ENCODE results near the gene MS4A14. TPM values are rescaled to one million over a fixed set of nuclear protein-coding genes. Genes with fewer than 3 reads are reported as not detected.
A peak's percentile ranks its signal among the peaks of the same experiment; 100 is the strongest.
"Not testable (repeated sequence)": the region's sequence is repeated elsewhere in the genome, so short reads cannot be mapped to it uniquely, and the experiment has no call there.

The MS4A14 gene
- total and polyA plus RNA-seq, 2 experiments from 2014 or later = not detected

- 2 to 3% methylated on average over 2 of the region's 2 CpGs for WGBS, 2 experiments (ENCODE audit: low coverage in 1 of 2, low lambda C conversion rate in 2 of 2, missing lambda C conversion rate in 2 of 2)
These were observed 38.5 kb upstream of the MS4A14 start for GRCh38 chr11:60357771-60358170.

GRCh38 chr11:60360621-60361020 lies 35.6 kb upstream of the MS4A14 start:
- no peak for TF ChIP-seq EZH2phosphoT487 (IDR thresholded peaks at IDR 0.05; ENCODE audit: insufficient read depth, low read depth)
- TF ChIP-seq EZH2 (IDR thresholded peaks at IDR 0.05; ENCODE audit: insufficient read depth, poor library complexity, severe bottlenecking) = no peak
- no peaks in the 10 kb centered on the region for H3K4me1 ChIP-seq (ENCODE audit: insufficient read depth)
- no peak overlapping the region for H3K27ac ChIP-seq
- H3K27me3 ChIP-seq (replicated peaks; ENCODE audit: insufficient read depth) = no peaks in the 10 kb centered on the region
- H3K9me3 ChIP-seq (ENCODE audit: low read depth) = no peaks in the 10 kb centered on the region
- in situ Hi-C loops (cut with MboI) = loop anchor here (10.0 kb wide), 1 partner anchor 254 kb away; no protein-coding TSS in a partner anchor
- no peak overlapping the region for H3K9ac ChIP-seq
- H4K20me1 ChIP-seq (ENCODE audit: insufficient read depth) = no peaks in the 10 kb centered on the region
- no peak overlapping the region for H3K4me3 ChIP-seq
- no peak overlapping the region for H3K4me2 ChIP-seq (ENCODE audit: unreplicated experiment)
- no peak for DNase-seq
- 32 to 41% methylated on average over 4 of the region's 4 CpGs for WGBS, 2 experiments (ENCODE audit: low coverage in 1 of 2, low lambda C conversion rate in 2 of 2, missing lambda C conversion rate in 2 of 2)
- no peaks in the 10 kb centered on the region for H3K36me3 ChIP-seq (ENCODE audit: low read depth)
- no peak overlapping the region for H2AFZ ChIP-seq
- no peaks in the 10 kb centered on the region for H3F3A ChIP-seq (ENCODE audit: insufficient read depth)
- H3K79me2 ChIP-seq (ENCODE audit: insufficient read depth) = no peaks in the 10 kb centered on the region
- no peaks in the 10 kb centered on the region for H3K9me2 ChIP-seq (ENCODE audit: insufficient read depth)

More at GRCh38 chr11:60357771-60358170, 38.5 kb upstream of the MS4A14 start:
- in situ Hi-C loops (cut with MboI) = no loop called here
- Histone ChIP-seq H3K4me3 (no peak overlapping the region), H3K9ac (no peak overlapping the region), H3K4me1 (ENCODE audit: insufficient read depth) (no peaks in the 10 kb centered on the region), H3K9me2 (ENCODE audit: insufficient read depth) (no peaks in the 10 kb centered on the region), H4K20me1 (ENCODE audit: insufficient read depth) (no peaks in the 10 kb centered on the region), H3K9me3 (ENCODE audit: low read depth) (no peaks in the 10 kb centered on the region), H3K79me2 (ENCODE audit: insufficient read depth) (no peaks in the 10 kb centered on the region), H3K4me2 (ENCODE audit: unreplicated experiment) (no peak overlapping the region), H2AFZ (no peak overlapping the region), H3K27me3 (replicated peaks; ENCODE audit: insufficient read depth) (no peaks in the 10 kb centered on the region), H3K36me3 (ENCODE audit: low read depth) (no peaks in the 10 kb centered on the region), H3K27ac (no peak overlapping the region), H3F3A (ENCODE audit: insufficient read depth) (no peaks in the 10 kb centered on the region)
- DNase-seq = no peak
- TF ChIP-seq EZH2 (IDR thresholded peaks at IDR 0.05; ENCODE audit: insufficient read depth, poor library complexity, severe bottlenecking) (no peak), EZH2phosphoT487 (IDR thresholded peaks at IDR 0.05; ENCODE audit: insufficient read depth, low read depth) (no peak)

GRCh38 chr11:60362241-60362640 lies 34.0 kb upstream of the MS4A14 start:
- Histone ChIP-seq H2AFZ (no peak overlapping the region), H3K9me2 (ENCODE audit: insufficient read depth) (no peaks in the 10 kb centered on the region), H3K9me3 (ENCODE audit: low read depth) (no peaks in the 10 kb centered on the region), H4K20me1 (ENCODE audit: insufficient read depth) (no peaks in the 10 kb centered on the region), H3K4me3 (no peak overlapping the region), H3K27me3 (replicated peaks; ENCODE audit: insufficient read depth) (no peaks in the 10 kb centered on the region), H3K4me1 (ENCODE audit: insufficient read depth) (no peaks in the 10 kb centered on the region), H3K27ac (no peak overlapping the region), H3K9ac (no peak overlapping the region), H3K36me3 (ENCODE audit: low read depth) (no peaks in the 10 kb centered on the region), H3F3A (ENCODE audit: insufficient read depth) (no peaks in the 10 kb centered on the region), H3K4me2 (ENCODE audit: unreplicated experiment) (no peak overlapping the region), H3K79me2 (ENCODE audit: insufficient read depth) (no peaks in the 10 kb centered on the region)
- DNase-seq = no peak
- in situ Hi-C loops (cut with MboI) = loop anchor here (10.0 kb wide), 1 partner anchor 253 kb away; no protein-coding TSS in a partner anchor
- TF ChIP-seq EZH2phosphoT487 (IDR thresholded peaks at IDR 0.05; ENCODE audit: insufficient read depth, low read depth) = no peak
- TF ChIP-seq EZH2 (IDR thresholded peaks at IDR 0.05; ENCODE audit: insufficient read depth, poor library complexity, severe bottlenecking) = no peak
- 0 to 4% methylated on average over 1 of the region's 1 CpG for WGBS, 2 experiments (ENCODE audit: low coverage in 1 of 2, low lambda C conversion rate in 2 of 2, missing lambda C conversion rate in 2 of 2)

DNA sequence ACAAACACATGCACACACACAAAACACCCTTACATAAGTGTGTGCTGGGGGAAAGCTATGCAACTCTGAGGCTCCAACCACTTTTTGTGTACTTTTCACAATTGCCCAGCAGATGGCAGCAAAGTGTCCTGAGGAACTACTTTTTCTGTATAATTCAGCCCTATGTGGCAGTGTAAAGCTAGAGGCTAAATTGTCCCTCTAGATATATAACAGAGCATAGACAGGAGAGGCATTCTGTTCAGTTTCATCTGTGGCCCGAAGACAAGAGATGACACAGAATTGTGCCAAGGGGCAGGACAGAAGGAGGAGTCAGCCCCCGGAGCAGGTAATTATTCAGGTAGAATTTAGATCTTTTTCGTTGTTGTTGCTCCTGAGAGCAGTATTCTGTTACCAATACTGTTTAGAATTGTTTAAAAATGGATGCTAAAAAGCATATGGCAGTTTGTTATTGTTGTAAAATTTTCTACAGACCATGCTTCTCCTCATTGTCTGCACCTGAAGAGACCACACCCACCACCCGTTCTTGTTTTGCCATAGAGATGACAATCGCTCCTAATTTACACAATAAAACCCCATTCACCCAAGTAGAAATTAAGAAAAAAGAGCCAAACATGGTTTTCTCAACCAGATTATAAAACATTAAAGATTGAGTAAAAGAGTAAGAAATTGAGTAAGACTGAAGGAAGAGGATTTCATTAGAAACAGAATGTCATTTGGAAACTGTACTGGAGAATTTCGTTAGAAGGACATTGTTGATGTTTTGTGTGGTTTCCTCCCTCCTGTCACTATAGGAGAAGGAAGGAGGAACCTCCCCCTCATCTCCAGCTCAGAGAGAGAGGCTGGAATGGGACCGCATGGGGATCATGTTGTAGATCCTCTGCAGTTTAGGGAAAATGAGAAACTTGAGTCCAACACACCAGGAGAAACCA lies 32.5 kb upstream of the MS4A14 start:
- Histone ChIP-seq H3K9ac (no peak overlapping the region), H3K4me1 (ENCODE audit: insufficient read depth) (no peaks in the 10 kb centered on the region), H3K9me3 (ENCODE audit: low read depth) (no peaks in the 10 kb centered on the region), H3K79me2 (ENCODE audit: insufficient read depth) (no peaks in the 10 kb centered on the region), H3K4me3 (no peak overlapping the region), H4K20me1 (ENCODE audit: insufficient read depth) (no peaks in the 10 kb centered on the region), H3K9me2 (ENCODE audit: insufficient read depth) (no peaks in the 10 kb centered on the region), H2AFZ (no peak overlapping the region), H3K27me3 (replicated peaks; ENCODE audit: insufficient read depth) (no peaks in the 10 kb centered on the region), H3K4me2 (ENCODE audit: unreplicated experiment) (no peak overlapping the region), H3K27ac (no peak overlapping the region), H3F3A (ENCODE audit: insufficient read depth) (no peaks in the 10 kb centered on the region), H3K36me3 (ENCODE audit: low read depth) (no peaks in the 10 kb centered on the region)
- in situ Hi-C loops (cut with MboI) = loop anchor here (10.0 kb wide), 1 partner anchor 251 kb away; no protein-coding TSS in a partner anchor
- TF ChIP-seq EZH2phosphoT487 (IDR thresholded peaks at IDR 0.05; ENCODE audit: insufficient read depth, low read depth) (no peak), EZH2 (IDR thresholded peaks at IDR 0.05; ENCODE audit: insufficient read depth, poor library complexity, severe bottlenecking) (no peak)
- DNase-seq = peak; percentile 62
- 47 to 56% methylated on average over 7 of the region's 7 CpGs for WGBS, 2 experiments (ENCODE audit: low coverage in 1 of 2, low lambda C conversion rate in 2 of 2, missing lambda C conversion rate in 2 of 2)

GRCh38 chr11:60366262-60366904 lies 29.9 kb upstream of the MS4A14 start:
- H3K4me3 ChIP-seq; H3K27me3 ChIP-seq (replicated peaks; ENCODE audit: insufficient read depth); H3K9me3 ChIP-seq (ENCODE audit: low read depth); H3K27ac ChIP-seq; H3K79me2 ChIP-seq (ENCODE audit: insufficient read depth); H3K9me2 ChIP-seq (ENCODE audit: insufficient read depth); H2AFZ ChIP-seq; H4K20me1 ChIP-seq (ENCODE audit: insufficient read depth); H3K9ac ChIP-seq; H3F3A ChIP-seq (ENCODE audit: insufficient read depth); H3K4me1 ChIP-seq (ENCODE audit: insufficient read depth); H3K4me2 ChIP-seq (ENCODE audit: unreplicated experiment); DNase-seq; H3K36me3 ChIP-seq (ENCODE audit: low read depth): not testable (repeated sequence)
- 62 to 64% methylated on average over 15 of the region's 15 CpGs for WGBS, 2 experiments (ENCODE audit: low coverage in 1 of 2, low lambda C conversion rate in 2 of 2, missing lambda C conversion rate in 2 of 2)
- in situ Hi-C loops (cut with MboI) = loop anchor here (10.0 kb wide), 1 partner anchor 248 kb away; no protein-coding TSS in a partner anchor
